DMS153 treated with DMSO at 0.1 percent for 48 hours (cell line): ENCODE results near the gene CCDC197.

Experiments used
- DNase-seq: peaks from one replicate; lab custom pipeline; 2025; ENCODE audit not compliant: unreplicated experiment; lab: John Stamatoyannopoulos, UW

CCDC197 gene

DNA sequence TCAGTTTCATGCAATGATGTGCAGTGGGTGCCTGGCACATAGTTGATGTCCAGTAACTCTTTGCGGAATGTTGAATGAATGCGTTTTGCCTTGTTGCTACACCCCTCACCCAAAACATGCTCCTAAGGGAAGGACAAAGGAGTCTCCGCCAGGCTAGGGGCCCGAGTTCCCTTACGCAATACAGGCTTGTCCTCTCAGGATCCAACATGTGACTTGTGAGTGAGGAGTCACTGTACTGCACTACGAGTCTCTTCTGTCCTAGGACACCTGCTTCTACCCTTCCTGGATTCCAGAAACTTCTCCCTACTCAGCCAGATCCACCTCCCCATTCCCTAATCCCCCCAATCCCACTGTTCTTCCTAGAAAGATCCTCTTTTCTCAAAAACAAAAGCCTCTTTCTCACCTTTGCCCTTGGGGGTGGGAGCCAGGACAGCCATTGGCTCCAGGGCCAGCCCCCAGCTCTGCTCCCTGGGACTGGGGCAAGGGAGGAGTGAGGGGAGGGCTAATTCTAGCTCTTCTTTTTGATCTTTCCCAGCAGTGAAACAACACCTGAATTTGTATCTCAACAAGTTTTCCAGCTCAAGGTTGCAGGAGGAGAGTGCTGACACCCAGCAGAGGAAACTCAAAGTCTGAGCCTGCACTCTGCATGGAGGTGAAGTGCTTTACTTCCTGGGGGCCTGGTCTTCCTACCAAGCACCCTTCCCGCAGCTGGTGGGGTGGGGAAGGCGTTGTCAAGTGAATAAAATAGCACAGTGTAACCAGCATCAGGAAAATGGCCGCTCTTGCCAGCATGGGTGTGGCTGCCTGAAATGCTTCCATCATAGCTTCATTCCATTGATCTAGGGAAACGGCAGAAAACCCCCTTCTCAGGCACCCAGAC, 25.7 kb downstream of the CCDC197 start:
- DNase-seq: no peak

GRCh38 chr14:94024549-94024948, 27.4 kb downstream of the CCDC197 start:
- DNase-seq: no peak

DNA sequence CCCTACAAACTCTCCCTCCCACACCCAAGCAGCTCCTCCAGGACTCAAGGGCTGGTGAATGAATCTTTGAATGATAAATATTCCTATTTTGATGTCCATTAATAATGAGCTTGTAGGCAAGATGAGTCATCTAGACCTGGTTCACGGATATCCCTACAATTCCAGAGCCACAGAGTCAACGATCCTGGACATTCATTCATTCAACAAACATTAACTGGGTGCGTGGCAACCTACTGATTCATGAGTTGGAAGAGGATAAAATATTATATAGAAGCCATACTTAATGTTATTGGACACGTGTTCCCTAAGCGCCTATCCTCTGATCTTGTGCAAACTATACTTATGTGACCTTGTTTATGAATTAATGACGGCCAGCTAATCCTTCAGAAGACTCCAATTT, 28.6 kb downstream of the CCDC197 start:
- DNase-seq: no peak

GRCh38 chr14:94026173-94026888, 29.2 kb downstream of the CCDC197 start, which contains the start of gene OTUB2:
OTUB2 (plus strand) TSS chr14:94026340; CDS start chr14:94026538, 198 bp downstream.
- DNase-seq: peak; percentile 92

DNA sequence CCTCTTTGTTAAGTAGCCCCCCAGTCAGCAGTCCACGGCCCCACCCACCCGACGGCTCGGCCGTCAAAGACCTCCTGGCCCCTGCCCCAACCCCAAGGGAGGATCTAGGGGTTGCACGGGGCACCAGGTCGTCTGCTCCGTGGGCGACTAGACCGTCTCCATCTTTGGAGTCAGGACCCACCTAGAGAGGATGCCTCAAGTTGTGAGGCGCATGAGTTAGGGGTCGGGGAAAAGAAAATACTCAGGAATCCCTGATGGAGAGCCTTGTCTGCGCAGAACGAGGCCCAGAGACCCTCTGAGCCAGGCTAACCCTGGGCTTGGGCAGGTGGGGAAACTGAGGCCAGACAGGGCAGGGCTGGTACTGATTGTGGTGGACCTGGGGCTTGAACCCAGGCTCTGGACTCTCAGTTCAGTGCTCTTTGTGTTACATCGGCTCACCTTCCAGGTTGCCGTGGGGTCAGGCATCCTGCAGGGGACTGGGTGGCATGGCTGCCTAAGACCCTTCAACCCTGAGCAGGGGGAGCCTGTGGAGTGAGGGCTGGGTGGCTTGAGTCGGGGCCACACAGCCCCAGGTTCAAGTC, 29.9 kb downstream of the CCDC197 start:
- no peak for DNase-seq

DNA sequence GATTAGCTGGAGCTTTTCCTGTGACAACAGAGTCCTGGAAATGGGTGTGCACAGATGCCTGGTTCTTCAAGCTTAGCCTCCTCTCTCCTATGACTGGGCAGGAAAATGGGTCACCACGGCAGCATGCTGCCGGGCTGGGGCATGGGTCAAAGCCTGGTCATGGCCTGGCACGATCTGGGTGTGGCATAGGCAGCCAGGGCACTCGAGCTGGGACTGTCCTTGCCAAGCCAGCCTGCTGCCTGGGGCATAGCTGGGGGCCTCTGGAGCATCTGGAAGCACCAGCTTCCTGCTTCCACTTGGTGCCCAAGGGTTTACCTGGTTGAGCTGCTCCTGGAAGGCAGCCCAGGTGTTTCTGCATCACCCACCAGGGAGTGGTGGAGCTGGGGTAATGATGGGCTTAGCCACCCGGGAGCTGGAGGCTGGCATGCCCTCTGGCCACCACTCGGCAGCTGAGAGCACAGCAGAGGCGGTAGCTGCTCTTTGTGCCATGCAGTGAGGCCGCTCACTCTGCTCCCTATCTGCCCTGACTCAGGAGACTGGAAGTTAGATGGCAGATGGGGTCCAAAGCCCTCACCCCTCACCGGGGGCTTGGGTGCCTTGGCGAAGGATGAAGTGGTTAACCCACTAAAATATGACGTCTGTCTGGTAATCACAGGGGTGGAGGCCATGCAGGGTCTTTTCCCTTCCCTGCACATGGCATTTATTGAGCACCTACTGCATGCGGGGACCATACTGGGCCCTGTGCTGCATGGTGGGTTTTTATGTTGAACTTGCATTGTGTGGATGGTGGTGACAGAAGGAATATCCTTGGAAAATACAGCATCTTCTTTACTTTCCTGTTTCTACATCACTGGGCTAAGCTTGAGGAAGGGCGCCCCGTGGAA, 30.7 kb downstream of the CCDC197 start:
- no peak for DNase-seq

GRCh38 chr14:94028450-94028826, 31.3 kb downstream of the CCDC197 start:
- DNase-seq: no peak

DNA sequence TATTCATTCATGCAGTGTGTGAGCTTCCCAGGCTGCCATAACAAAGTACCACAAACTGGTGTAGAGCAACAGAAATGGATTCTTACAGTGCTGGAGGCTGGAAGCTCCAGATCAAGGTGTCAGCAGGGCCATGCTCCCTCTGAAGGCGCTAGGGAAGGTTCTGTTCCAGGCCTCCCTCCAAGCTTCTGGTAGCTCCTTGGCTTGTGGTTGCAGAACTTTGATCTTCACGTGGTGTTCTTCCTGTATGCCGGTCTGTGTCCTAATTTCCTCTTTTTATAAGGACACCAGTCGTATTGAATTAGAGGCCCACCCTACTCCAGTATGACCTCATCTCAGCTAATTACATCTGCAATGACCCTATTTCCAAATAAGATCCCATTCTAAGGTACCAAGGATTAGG, 32.2 kb downstream of the CCDC197 start:
- DNase-seq: no peak

GRCh38 chr14:94029671-94030203, 32.6 kb downstream of the CCDC197 start:
- no peak for DNase-seq

DNA sequence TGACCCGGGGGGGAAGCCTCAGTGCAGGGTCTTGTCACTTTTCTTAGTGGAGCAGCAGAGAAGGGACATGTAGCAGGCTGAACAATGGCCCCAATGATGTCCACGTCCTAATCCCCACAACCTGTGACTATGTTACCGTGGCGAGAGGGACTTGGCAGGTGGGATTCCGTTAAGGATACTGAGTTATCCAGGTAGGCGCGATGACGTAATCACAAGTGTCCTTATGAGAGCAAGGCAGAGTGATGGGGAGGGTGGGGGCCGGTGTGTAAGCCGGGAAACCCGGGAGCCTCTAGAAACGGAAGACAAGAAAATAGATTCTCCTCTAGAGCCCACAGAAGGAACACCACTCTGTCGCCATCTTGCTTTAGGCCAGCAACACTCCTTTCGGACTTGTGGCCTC, 33.5 kb downstream of the CCDC197 start:
- DNase-seq: no peak

DNA sequence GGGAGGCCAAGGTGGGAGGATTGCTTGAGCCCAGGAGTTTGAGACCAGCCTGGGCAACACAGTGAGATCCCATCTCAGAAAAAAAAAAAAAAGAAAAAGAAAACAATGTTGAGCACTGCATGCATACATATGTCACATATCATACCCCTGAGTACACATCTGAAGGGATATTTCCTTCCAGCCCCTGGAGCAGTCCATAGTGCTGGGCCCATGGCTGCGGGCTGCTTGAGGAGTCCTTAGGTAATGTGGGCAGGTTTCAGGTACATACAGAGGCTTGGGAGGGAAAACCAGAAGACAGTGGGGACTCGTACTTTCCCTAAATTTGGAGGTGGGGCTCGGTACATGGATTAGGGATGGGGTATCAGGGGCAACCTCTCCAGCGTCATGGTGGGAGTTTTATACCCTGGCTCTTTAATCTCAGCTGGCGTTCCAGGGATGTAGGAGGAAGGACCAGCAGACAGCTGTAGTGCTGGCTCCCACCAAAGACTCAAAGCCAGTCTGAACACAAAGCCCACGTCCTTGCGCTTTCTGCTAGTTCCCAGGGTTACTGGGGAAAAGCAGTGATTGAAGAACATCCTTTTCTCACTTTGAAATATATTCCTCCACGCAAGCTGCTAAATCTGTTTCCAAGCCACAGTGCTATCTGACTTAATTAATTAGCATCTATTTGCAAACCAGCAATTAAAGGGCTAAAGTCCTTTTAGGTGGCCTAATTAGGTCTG, 34.2 kb downstream of the CCDC197 start:
- no peak for DNase-seq

DNA sequence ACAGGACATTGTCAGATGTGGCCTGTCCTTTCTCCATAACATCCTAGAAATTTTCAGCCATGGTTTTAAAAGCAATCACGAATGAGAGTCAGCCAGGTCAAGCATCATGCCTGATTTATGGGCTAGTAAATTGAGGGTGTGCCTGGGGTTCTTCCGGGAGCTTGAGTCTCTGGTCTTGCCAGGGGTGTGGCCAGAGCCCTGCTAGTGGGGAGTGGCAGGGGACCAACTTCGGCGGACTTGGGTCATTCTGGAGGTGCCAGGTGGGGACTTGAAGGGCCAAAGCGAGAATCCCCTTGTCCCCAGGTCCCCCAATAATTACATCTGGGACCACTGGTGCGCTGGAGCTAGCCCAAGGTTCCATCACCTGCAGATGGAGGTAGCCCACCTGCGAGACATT, 34.8 kb downstream of the CCDC197 start:
- no peak for DNase-seq

- DNase-seq: no peak
Measured at GRCh38 chr14:94034886-94035285, 37.8 kb downstream of the CCDC197 start.

- peak; percentile 22 for DNase-seq
Measured at GRCh38 chr14:94036313-94037167, 39.4 kb downstream of the CCDC197 start.

- no peak for DNase-seq
Measured at GRCh38 chr14:94037954-94038353, 40.9 kb downstream of the CCDC197 start.

- DNase-seq: no peak
Measured at GRCh38 chr14:94038510-94038909, 41.4 kb downstream of the CCDC197 start.

DNA sequence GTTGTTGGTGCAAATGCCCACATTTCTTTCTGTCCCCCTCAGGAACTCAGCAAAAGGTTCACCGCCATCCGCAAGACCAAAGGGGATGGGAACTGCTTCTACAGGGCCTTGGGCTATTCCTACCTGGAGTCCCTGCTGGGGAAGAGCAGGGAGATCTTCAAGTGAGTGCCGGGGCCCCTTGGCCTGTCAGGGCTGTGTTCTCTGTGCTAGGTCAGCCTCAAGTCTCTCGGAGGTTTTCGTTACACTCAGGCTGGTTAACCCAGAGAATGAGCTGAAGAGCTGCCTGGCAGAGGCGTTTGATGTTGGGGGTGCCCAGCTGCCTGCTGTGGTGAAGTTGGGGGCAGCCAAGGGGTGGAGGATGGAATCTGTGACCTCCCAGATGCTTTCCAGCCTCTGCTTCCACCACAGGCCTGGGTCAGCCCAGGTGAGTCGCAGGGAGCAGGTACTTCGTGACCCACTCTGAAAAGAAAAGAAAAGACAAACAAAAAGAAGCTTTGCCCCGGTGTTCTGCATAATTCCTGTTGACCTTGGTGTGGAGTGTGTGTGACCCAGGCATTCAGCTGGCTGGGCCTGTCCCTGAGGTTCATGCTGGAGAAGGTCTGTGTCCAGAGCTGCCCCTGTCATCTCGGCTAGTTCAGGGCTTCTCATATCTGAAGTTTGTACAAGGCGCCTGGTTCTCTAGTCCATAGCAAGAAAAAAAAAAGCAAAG, 42.0 kb downstream of the CCDC197 start:
- no peak for DNase-seq

DNA sequence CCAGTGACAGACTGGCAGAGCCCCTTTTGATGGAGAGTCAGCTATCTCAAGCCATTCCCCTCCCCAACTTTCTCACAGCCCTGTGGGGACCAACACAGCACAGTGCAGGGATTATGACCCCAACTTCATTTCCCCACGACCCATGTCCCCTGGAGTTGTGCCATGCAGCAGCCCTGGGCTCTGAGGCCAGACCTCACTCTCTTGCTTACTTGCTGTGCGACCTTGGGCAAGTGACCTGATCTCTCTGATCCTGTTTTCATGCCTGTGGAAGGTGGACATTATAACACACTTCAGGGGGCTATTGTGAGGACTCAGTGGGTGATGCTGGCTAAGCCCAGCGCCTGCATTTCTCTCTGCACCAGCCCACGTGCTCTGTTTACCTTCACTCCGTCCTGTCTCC, 43.1 kb downstream of the CCDC197 start:
- DNase-seq: no peak
